Ovary (tissue), 9 donors: ENCODE measurements around the gene MAP2K5. TPM values are rescaled to one million over a fixed set of nuclear protein-coding genes. Genes with fewer than 3 reads are reported as not detected.

Source experiments
- DNase-seq, 5 donors: peaks; one replicate each; pipeline ENCODE4 v3.0.0-alpha.2; 2019 to 2020
- H3K27ac ChIP-seq, 2 donors: fragments of 200-600 bp; one replicate each; pipeline versions ENCODE4 v1.5.1 to v1.8.0; 2019 to 2022
- H3K27me3 ChIP-seq: fragments of 200-600 bp; one replicate; pipeline ENCODE4 v1.8.0; 2022
- H3K36me3 ChIP-seq: fragments of 200-600 bp; sonication (generic); one replicate; pipeline ENCODE4 v1.5.1; 2019
- H3K4me1 ChIP-seq: one replicate; pipeline ENCODE4 v1.8.1; 2013; ENCODE audit warnings: mild to moderate bottlenecking, moderate library complexity; ENCODE audit not compliant: insufficient read depth
- H3K4me3 ChIP-seq: fragments of 200-600 bp; sonication (generic); one replicate; pipeline ENCODE4 v1.5.1; 2017
- H3K9me3 ChIP-seq, 2 donors: fragments of 200-600 bp in 1 of 2; sonication (generic) in 1 of 2; one replicate each; pipeline versions ENCODE4 v1.5.1 to v1.8.1; 2013 to 2019; ENCODE audit warnings: mild to moderate bottlenecking in 1 of 2, moderate library complexity in 1 of 2
- EP300 ChIP-seq: sonication (generic); formaldehyde crosslinking; IDR thresholded peaks from one replicate; pipeline ENCODE4 v1.6.1; 2017; ENCODE audit warnings: antibody characterized with exemption
- POLR2A ChIP-seq: fragments of 450-650 bp; IDR thresholded peaks from one replicate; pipeline ENCODE4 v1.6.1; 2017; ENCODE audit warnings: antibody characterized with exemption, mild to moderate bottlenecking, moderate library complexity
- WGBS, 3 donors: extraction: QIAGEN DNeasy Blood & Tissue Kit in 1 of 3; methylation state at CpG; one replicate each; pipeline versions ENCODE4 v1.1.5 to v1.1.7; 2013 to 2017; 5-methylcytosine and 5-hydroxymethylcytosine counted together
- intact Hi-C, 4 donors: fragments of 100-400 bp; cut with DNase I; formaldehyde crosslinking; loops; one replicate each; pipeline versions ENCODE4 v1.11.0 to v1.15.1; 2022 to 2023
- polyA plus RNA-seq, 2 donors: library from polyadenylated mRNA; stranded (reverse); fragments of 200-250 nt in 1 of 2; fragments of 350-450 nt in 1 of 2; fragmentation: Illumina TruSeq in 1 of 2; extraction: RNeasy Lipid Tissue Mini Kit (QIAGEN cat#74804) in 1 of 2; gene quantifications; one replicate each; pipeline ENCODE4 v1.2.3, GENCODE V29; 2013 to 2014
- total RNA-seq, 7 donors: library from RNA; depleted of rRNA in 2 of 7; stranded (reverse); fragments of >200 nt in 2 of 7; fragmentation: NEBNext Ultra II Directional in 3 of 7; extraction: Animal tissue kit (Norgen Biotek cat#: 25700) in 3 of 7; gene quantifications; one replicate each; pipeline versions ENCODE4 v1.1.0 to v1.2.4, GENCODE V29; 2016 to 2023
- TF ChIP-seq, protein P1 (sequence below), 3 donors: fragments of 450-650 bp in 2 of 3; fragments of 200-600 bp in 1 of 3; IDR thresholded peaks; one replicate each; pipeline versions ENCODE4 v1.5.1 to v1.8.0; 2016 to 2022; ENCODE audit warnings: antibody characterized with exemption in 3 of 3, mild to moderate bottlenecking in 1 of 3
- donor health status: DM: no; HTN: no; CAD: no; lungs with moderate emphysema.
- donor health status: DM: no; HTN: no; CAD: no.
- donor health status: Bipolar disorder and iron deficiency.
- donor health status: DM: yes; HTN: yes; CAD: no.
- donor health status: DM: no; HTN: no; CAD: no.
- donor health status: DM: yes; HTN: yes; CAD: no.

MAP2K5 gene
- total and polyA plus RNA-seq, 9 donors = 4.0 to 39.8 (median 23.2) TPM

DNA sequence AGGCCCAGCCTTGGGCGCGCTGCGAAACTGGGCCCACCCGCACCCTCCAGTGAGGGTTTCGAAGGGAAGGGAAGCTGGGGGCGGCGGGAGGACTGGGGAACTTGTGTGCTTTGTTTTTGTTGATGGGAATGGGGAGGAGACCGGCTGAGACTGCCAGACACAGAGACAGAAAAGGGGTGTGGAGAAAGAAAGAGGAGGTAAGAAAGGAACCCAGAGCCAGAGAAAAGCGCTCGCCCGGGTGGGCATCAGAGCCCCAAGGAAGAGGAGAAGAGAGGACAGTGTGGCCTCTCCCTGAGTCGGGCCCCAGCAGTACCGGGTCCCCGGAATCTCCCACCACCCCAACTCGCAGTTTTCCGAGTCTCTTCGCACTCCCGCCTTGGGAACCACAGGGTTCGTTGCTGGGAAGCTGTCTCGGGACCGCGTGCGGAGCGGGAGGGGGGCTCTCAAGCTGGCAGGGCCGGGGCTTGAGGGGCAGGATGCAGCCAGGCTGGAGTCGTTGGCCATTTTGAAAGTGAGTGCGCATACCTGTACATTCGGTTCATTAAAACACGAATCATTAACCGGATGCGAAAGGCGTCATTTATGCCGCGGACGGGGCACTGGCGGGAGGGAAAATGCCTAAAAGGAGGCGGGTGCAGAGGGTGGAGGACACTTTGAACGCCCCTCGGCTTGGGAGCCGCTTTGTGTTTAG lies 285.9 kb downstream of the MAP2K5 start:
- WGBS, 3 donors = 5 to 11% (median 7%) methylated on average over 40 of the region's 40 CpGs
- no peak for DNase-seq
- TF ChIP-seq POLR2A = no peak
- TF ChIP-seq EP300 = no peak
- TF ChIP-seq, protein P1, sequence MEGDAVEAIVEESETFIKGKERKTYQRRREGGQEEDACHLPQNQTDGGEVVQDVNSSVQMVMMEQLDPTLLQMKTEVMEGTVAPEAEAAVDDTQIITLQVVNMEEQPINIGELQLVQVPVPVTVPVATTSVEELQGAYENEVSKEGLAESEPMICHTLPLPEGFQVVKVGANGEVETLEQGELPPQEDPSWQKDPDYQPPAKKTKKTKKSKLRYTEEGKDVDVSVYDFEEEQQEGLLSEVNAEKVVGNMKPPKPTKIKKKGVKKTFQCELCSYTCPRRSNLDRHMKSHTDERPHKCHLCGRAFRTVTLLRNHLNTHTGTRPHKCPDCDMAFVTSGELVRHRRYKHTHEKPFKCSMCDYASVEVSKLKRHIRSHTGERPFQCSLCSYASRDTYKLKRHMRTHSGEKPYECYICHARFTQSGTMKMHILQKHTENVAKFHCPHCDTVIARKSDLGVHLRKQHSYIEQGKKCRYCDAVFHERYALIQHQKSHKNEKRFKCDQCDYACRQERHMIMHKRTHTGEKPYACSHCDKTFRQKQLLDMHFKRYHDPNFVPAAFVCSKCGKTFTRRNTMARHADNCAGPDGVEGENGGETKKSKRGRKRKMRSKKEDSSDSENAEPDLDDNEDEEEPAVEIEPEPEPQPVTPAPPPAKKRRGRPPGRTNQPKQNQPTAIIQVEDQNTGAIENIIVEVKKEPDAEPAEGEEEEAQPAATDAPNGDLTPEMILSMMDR (IDR thresholded peaks at IDR 0.05) = no peak
- Histone ChIP-seq H3K4me1 (peaks cover 3% of the 10 kb centered on the region), H3K36me3 (no peaks in the 10 kb centered on the region), H3K27me3 (peaks cover 26% of the 10 kb centered on the region), H3K9me3 (no peaks in the 10 kb centered on the region), H3K4me3 (no peak overlapping the region), H3K27ac (no peak overlapping the region)
- intact Hi-C loops = no loop called here

DNA sequence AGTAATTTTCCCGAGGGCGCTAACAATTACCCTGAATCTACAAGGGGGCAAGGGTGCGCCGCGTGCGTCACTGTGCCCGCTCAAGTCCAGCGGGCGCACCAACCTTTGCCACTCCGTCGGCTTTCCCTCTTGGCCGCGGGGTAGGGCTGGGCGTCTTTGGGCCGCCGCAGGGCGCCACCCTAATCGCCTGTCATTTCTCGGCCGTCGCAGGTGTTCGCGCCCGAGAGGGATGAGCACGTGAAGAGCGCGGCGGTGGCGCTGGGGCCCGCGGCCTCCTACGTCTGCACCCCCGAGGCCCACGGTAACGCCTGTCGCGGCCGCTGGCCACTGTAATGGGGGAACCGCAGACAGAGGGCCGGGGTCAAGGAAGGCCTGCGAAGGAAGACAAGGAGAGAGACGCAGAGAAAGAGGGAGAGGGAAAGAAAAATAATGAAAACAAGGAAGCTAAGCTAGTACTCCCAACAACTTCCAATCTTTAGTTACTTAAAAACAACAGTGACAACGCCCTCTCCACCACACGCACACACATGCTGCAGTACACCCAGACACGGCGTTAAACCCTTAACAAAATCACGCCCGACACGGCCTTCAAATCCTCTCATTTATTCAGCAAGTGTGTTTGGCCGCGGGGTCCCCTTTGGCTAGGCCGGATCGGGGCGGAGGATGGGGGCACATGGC lies 286.6 kb downstream of the MAP2K5 start:
- peaks cover 9% of the 10 kb centered on the region for H3K4me1 ChIP-seq
- intact Hi-C loops = no loop called here
- WGBS, 3 donors = 7 to 9% (median 8%) methylated on average over 50 to 54 of the region's 54 CpGs
- H3K27me3 ChIP-seq = peaks cover 31% of the 10 kb centered on the region
- no peak for DNase-seq
- TF ChIP-seq EP300 = no peak
- TF ChIP-seq, protein P1 (IDR thresholded peaks at IDR 0.05) = no peak
- TF ChIP-seq POLR2A = no peak
- no peaks in the 10 kb centered on the region for H3K9me3 ChIP-seq
- H3K27ac ChIP-seq = no peak overlapping the region
- no peak overlapping the region for H3K4me3 ChIP-seq
- no peaks in the 10 kb centered on the region for H3K36me3 ChIP-seq

GRCh38 chr15:67829647-67830504 lies 287.4 kb downstream of the MAP2K5 start:
- intact Hi-C loops = loop anchor here (5.0 to 10.0 kb wide), 5 partner anchors 325 to 885 kb away; no protein-coding TSS in a partner anchor
- 15 to 35% (median 17%) methylated on average over 39 to 68 of the region's 68 CpGs for WGBS, 3 donors

GRCh38 chr15:67831363-67831762 lies 288.9 kb downstream of the MAP2K5 start:
- Histone ChIP-seq H3K9me3 (no peaks in the 10 kb centered on the region), H3K4me1 (peaks cover 20% of the 10 kb centered on the region)

More at GRCh38 chr15:67829647-67830504, 287.4 kb downstream of the MAP2K5 start:
- peaks cover 14% of the 10 kb centered on the region for H3K4me1 ChIP-seq
- no peak for TF ChIP-seq EP300
- no peak for TF ChIP-seq POLR2A
- TF ChIP-seq, protein P1 (IDR thresholded peaks at IDR 0.05) = no peak
- no peaks in the 10 kb centered on the region for H3K9me3 ChIP-seq
- H3K36me3 ChIP-seq = no peaks in the 10 kb centered on the region
- no peak overlapping the region for H3K4me3 ChIP-seq
- no peak for DNase-seq
- peaks cover 31% of the 10 kb centered on the region for H3K27me3 ChIP-seq
- no peak overlapping the region for H3K27ac ChIP-seq

More at GRCh38 chr15:67831363-67831762, 288.9 kb downstream of the MAP2K5 start:
- Histone ChIP-seq H3K4me3 (no peak overlapping the region), H3K27ac (no peak overlapping the region), H3K27me3 (peaks cover 26% of the 10 kb centered on the region), H3K36me3 (no peaks in the 10 kb centered on the region)
- DNase-seq = no peak
- no peak for TF ChIP-seq EP300
- TF ChIP-seq, protein P1 (IDR thresholded peaks at IDR 0.05) = no peak
- no peak for TF ChIP-seq POLR2A
- intact Hi-C loops = loop anchor here (5.0 to 10.0 kb wide), 5 partner anchors 327 to 887 kb away; no protein-coding TSS in a partner anchor
